ENCODE results near the gene SPPL2B. TPM values are rescaled to one million over a fixed set of nuclear protein-coding genes. Genes with fewer than 3 reads are reported as not detected.

SPPL2B gene
- total and polyA plus RNA-seq, 9 of the 15 experiments (the other 6 are each of a cell fraction or from before 2014, with no cell fraction given): 0.20 to 81.2 (median 15.1) TPM

GRCh38 chr19:2387367-2388288 is 59.1 kb downstream of the SPPL2B start:
- peak overlapping the region; percentile 11; the same call in 1 of the 2 replicates for H3K4me2 ChIP-seq (ENCODE audit: insufficient read depth, low read length)
- ATAC-seq: peak; percentile 80
- TF ChIP-seq ELF1 (tag; IDR thresholded peaks at IDR 0.05) (no peak), ARNT (IDR thresholded peaks at IDR 0.05) (peak in 1 of 2 experiments; percentile 21; a peak in 1 of 4 replicates), CREM (IDR thresholded peaks at IDR 0.05; ENCODE audit: low read depth) (peak; percentile 69), ZNF644 (tag; IDR thresholded peaks at IDR 0.05; ENCODE audit: low read depth) (0 out of 2 replicates have a peak, but pooled peaks have one; percentile 26), CEBPG (CRISPR knock-in tag; IDR thresholded peaks at IDR 0.05) (peak; percentile 87), CEBPG (tag; conservative IDR thresholded peaks at IDR 0.05 in 1 of 2, IDR thresholded peaks at IDR 0.05 in 1 of 2) (peak; percentile 24 to 88; a peak in 3 of 4 replicates), RFX7 (CRISPR knock-in tag; IDR thresholded peaks at IDR 0.05) (no peak), HDAC1 (IDR thresholded peaks at IDR 0.05) (0 out of 4 replicates have a peak, but pooled peaks of 1 of the 2 experiments have one; percentile 50), ATF7 (IDR thresholded peaks at IDR 0.05) (peak; percentile 90), CC2D1A (IDR thresholded peaks at IDR 0.05) (peak; percentile 46; the same call in 1 of the 2 replicates), MEIS2 (IDR thresholded peaks at IDR 0.05; ENCODE audit: partially characterized antibody) (peak; percentile 3), NFRKB (IDR thresholded peaks at IDR 0.05; ENCODE audit: low read depth) (peak; percentile 58; the same call in 1 of the 2 replicates), ATF4 (CRISPR knock-in tag; IDR thresholded peaks at IDR 0.05) (peak; percentile 79), HDGF (IDR thresholded peaks at IDR 0.05) (peak; percentile 54; the same call in 1 of the 2 replicates), MYBL2 (IDR thresholded peaks at IDR 0.05; ENCODE audit: low read depth) (0 out of 2 replicates have a peak, but pooled peaks have one; percentile 53), MYBL2 (CRISPR knock-in tag; IDR thresholded peaks at IDR 0.05; ENCODE audit: borderline replicate concordance) (no peak), RBFOX2 (IDR thresholded peaks at IDR 0.05; ENCODE audit: low read depth, low read length) (peak; percentile 62), ZNF143 (CRISPR knock-in tag; IDR thresholded peaks at IDR 0.05) (no peak), L3MBTL2 (IDR thresholded peaks at IDR 0.05) (peak; percentile 39), NELFE (IDR thresholded peaks at IDR 0.05; ENCODE audit: insufficient read depth, insufficient read length) (no peak), ZNF384 (IDR thresholded peaks at IDR 0.05; ENCODE audit: low read depth, low read length) (peak; percentile 70)

More at GRCh38 chr19:2387367-2388288, 59.1 kb downstream of the SPPL2B start:
- WGBS (ENCODE audit: insufficient coverage, low coverage, missing lambda C conversion rate): 64% methylated on average over 19 of the region's 20 CpGs
- no peak overlapping the region for H3K27ac ChIP-seq (ENCODE audit: extremely low read depth, low read depth, low read length)
- H3K9me3 ChIP-seq (replicated peaks; ENCODE audit: control insufficient read depth, insufficient read depth, low read depth, low read length): no peaks in the 10 kb centered on the region; the same call in 1 of the 2 replicates
- H4K20me1 ChIP-seq (replicated peaks; ENCODE audit: control insufficient read depth, insufficient read depth, low read length): no peaks in the 10 kb centered on the region
- in situ Hi-C loops (cut with MboI) (loop anchor here (5.0 to 10.0 kb wide), 2 partner anchors 105 to 233 kb away; partner anchors contain the start of genes AP3D1 and PEAK3), intact Hi-C loops (cut with micrococcal nuclease) (loop anchor here (10.0 kb wide), 1 partner anchor 63 kb away; the partner anchor contains the start of genes LSM7 and SPPL2B)
- no TSS peak for BruUV-seq (replicated peaks)
- peak overlapping the region in 1 of 2 experiments; percentile 74; a peak in 1 of 4 replicates for H3K9ac ChIP-seq (ENCODE audit: insufficient read depth in 1 of 2, low read depth in 2 of 2, low read length in 2 of 2)
- DNase-seq (ENCODE audit: extremely low read depth in 1 of 4, low spot score in 3 of 4) (no peak), FAIRE-seq (peak; percentile 26)
- no peaks in the 10 kb centered on the region for H3K79me2 ChIP-seq (ENCODE audit: control insufficient read depth, insufficient read depth, low read length)
- no peaks in the 10 kb centered on the region for H3K27me3 ChIP-seq (ENCODE audit: control insufficient read depth in 2 of 2, insufficient read depth in 2 of 2, low read length in 2 of 2)
- H2AFZ ChIP-seq (ENCODE audit: low read depth, low read length): peak overlapping the region; percentile 49; the same call in 1 of the 2 replicates
- H3K4me1 ChIP-seq (replicated peaks in 1 of 2; ENCODE audit: control insufficient read depth in 2 of 2, insufficient read depth in 2 of 2, low read length in 2 of 2): peaks cover 6 to 23% of the 10 kb centered on the region in 2 experiments; a peak in 4 of 5 replicates
- ChIA-PET POLR2A (interaction anchor here (0.6 to 0.8 kb wide), 3 partner anchors 10 to 842 kb away, joined by 3 read pairs; no protein-coding TSS in a partner anchor), CTCF (ENCODE audit: low intra/inter-chr PET ratio) (interaction anchor here (0.6 kb wide), 1 partner anchor 144 kb away, joined by 3 read pairs; no protein-coding TSS in a partner anchor)
- no peaks in the 10 kb centered on the region for H3K9me1 ChIP-seq (ENCODE audit: control insufficient read depth, insufficient read depth, low read length)
- H3K36me3 ChIP-seq (ENCODE audit: control insufficient read depth, insufficient read depth, low read length): no peaks in the 10 kb centered on the region
- no peak overlapping the region for H3K4me3 ChIP-seq

Data from K562 (cell line).